Activated naive CD8-positive, alpha-beta T cell treated with anti-CD3 and anti-CD28 coated beads, Interleukin-2, amount 10 ng/mL, durations not matched to agents 7 days and 5 days (primary cell): ENCODE data around the gene GJD3. TPM values are rescaled to one million over a fixed set of nuclear protein-coding genes. Genes with fewer than 3 reads are reported as not detected.

Source experiments
- ATAC-seq: fragments of 150-1000 bp; cut with Tn5 transposase; one replicate; pipeline ENCODE4 v1.10.0; 2021; ENCODE audit warnings: low read depth, moderate library complexity
- POLR2A ChIA-PET: fragments of 350-600 bp; sonication (Branson Sonifier 250); formaldehyde crosslinking; loops from one replicate; lab custom pipeline; 2021; ENCODE audit warnings: antibody characterized with exemption; lab: Charles Lee
- DNase-seq: peaks from one replicate; pipeline ENCODE4 v3.0.0; 2021
- H3K27ac Mint-ChIP-seq: one replicate; pipeline ENCODE4 v1.8.0; 2022; ENCODE audit warnings: mild to moderate bottlenecking, mixed read lengths
- H3K27me3 Mint-ChIP-seq: one replicate; pipeline ENCODE4 v1.8.0; 2022; ENCODE audit warnings: mild to moderate bottlenecking, moderate library complexity, mixed read lengths
- H3K36me3 Mint-ChIP-seq: one replicate; pipeline ENCODE4 v1.8.0; 2021; ENCODE audit warnings: mild to moderate bottlenecking, mixed read lengths
- H3K4me1 Mint-ChIP-seq: one replicate; pipeline ENCODE4 v1.8.0; 2021; ENCODE audit warnings: mixed read lengths
- H3K4me3 Mint-ChIP-seq: one replicate; pipeline ENCODE4 v1.8.0; 2022; ENCODE audit warnings: mild to moderate bottlenecking, moderate library complexity, mixed read lengths
- H3K9me3 Mint-ChIP-seq: one replicate; pipeline ENCODE4 v1.8.0; 2021; ENCODE audit warnings: mixed read lengths
- total RNA-seq, 2 experiments: library from RNA; stranded (reverse); gene quantifications; one replicate each; pipeline ENCODE4 v1.2.3, GENCODE V29; 2021

The GJD3 gene
- total RNA-seq, 2 experiments from 2014 or later = 0.48 TPM; not detected in 1

GRCh38 chr17:40327244-40327729 is 37.2 kb downstream of the GJD3 start:
- Mint-ChIP-seq H3K9me3 (no peaks in the 10 kb centered on the region), H3K4me3 (peak overlapping the region; percentile 88), H3K4me1 (peaks cover 80% of the 10 kb centered on the region), H3K27ac (peak overlapping the region; percentile 98), H3K27me3 (no peaks in the 10 kb centered on the region), H3K36me3 (peaks cover 20% of the 10 kb centered on the region)
- DNase-seq = no peak
- peak; percentile 5 for ATAC-seq
- POLR2A ChIA-PET = interaction anchor here (0.6 to 14.9 kb wide), 9 partner anchors 9 to 1361 kb away, joined by 3 to 170 read pairs (median 5); partner anchors contain the start of gene RARA

DNA sequence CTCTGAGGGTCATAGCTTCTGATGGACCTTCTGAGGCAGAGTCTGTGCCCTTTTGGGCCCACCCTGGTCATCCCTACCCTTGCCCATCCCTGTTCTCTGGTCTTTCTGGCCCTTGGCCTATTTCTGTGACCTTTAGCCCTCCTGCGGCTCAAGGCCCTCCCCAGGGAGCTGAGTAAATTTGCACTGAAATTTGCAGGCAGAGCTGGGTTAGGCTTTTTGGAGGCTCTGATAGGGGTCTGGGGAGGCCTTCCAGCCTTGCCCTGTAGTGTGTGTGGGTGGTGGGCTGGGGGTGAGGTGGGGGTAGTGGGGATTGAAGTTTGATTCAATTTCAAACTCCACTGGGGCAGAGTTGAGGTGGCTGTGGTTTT is 37.7 kb downstream of the GJD3 start:
- no peaks in the 10 kb centered on the region for H3K27me3 Mint-ChIP-seq
- H3K4me3 Mint-ChIP-seq = peak overlapping the region; percentile 88
- H3K27ac Mint-ChIP-seq = peak overlapping the region; percentile 98
- ATAC-seq (no peak), DNase-seq (no peak)
- no peaks in the 10 kb centered on the region for H3K9me3 Mint-ChIP-seq
- POLR2A ChIA-PET = interaction anchor here (0.6 to 14.9 kb wide), 7 partner anchors 8 to 1361 kb away, joined by 3 to 170 read pairs (median 7); partner anchors contain the start of gene RARA
- H3K36me3 Mint-ChIP-seq = peaks cover 19% of the 10 kb centered on the region
- H3K4me1 Mint-ChIP-seq = peaks cover 80% of the 10 kb centered on the region

- peak overlapping the region; percentile 98 for H3K27ac Mint-ChIP-seq
- no peaks in the 10 kb centered on the region for H3K27me3 Mint-ChIP-seq
- H3K9me3 Mint-ChIP-seq = no peaks in the 10 kb centered on the region
- peaks cover 76% of the 10 kb centered on the region for H3K4me1 Mint-ChIP-seq
- ATAC-seq (no peak), DNase-seq (no peak)
- H3K36me3 Mint-ChIP-seq = peaks cover 15% of the 10 kb centered on the region
- H3K4me3 Mint-ChIP-seq = peak overlapping the region; percentile 88
- POLR2A ChIA-PET = interaction anchor here (1.2 to 14.9 kb wide), 7 partner anchors 8 to 1362 kb away, joined by 3 to 170 read pairs (median 7); partner anchors contain the start of gene RARA
These were observed 38.3 kb downstream of the GJD3 start for GRCh38 chr17:40326014-40326831.

DNA sequence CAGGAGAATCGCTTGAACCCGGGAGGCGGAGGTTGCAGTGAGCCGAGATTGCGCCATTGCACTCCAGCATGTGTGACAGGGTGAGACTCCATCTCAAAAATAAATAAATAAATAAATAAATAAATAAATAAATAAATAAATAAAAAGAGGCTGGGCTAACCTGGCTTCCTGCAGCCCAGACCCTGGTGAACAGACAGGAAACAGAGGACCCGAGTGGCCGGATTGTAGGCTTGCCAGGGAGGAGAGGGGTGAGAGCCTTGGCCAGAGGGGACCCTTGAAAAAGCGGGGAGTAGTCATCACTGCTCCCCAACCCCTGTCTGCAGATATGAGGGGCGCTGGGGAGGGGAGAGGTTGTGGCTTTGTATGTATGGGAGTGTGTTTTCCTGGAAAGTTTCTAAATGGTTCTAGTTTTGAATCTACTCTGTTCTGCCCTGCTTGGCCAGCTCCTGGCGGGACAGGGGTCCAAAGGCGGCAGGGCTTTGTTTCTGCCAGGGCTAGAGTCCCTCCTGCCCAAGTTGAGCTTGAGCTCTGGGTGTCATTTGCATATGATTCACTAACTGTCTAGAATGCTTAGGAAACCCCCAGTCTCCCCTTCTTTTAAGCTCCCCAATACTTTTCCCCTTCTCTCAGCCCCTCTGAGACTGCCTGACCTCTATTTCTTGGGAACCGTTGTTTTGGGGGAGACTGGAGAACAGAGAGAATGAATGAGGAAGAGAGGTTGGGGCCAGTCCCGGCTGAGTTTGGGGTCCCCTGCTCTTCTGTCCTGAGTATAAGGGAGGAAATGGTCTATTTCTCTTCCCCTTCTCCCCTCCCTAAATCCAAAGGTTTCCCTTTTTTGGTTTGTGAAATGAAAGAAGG is 39.2 kb downstream of the GJD3 start:
- Mint-ChIP-seq H3K27me3 (no peaks in the 10 kb centered on the region), H3K4me3 (peak overlapping the region; percentile 88), H3K36me3 (peaks cover 13% of the 10 kb centered on the region), H3K27ac (peak overlapping the region; percentile 98), H3K4me1 (peaks cover 78% of the 10 kb centered on the region), H3K9me3 (no peaks in the 10 kb centered on the region)
- no peak for DNase-seq
- POLR2A ChIA-PET = interaction anchor here (1.2 to 14.9 kb wide), 4 partner anchors 11 to 278 kb away, joined by 5 to 170 read pairs (median 9); partner anchors contain the start of gene RARA
- no peak for ATAC-seq

- Mint-ChIP-seq H3K4me3 (peak overlapping the region; percentile 99), H3K9me3 (no peaks in the 10 kb centered on the region), H3K27ac (peak overlapping the region; percentile 98), H3K36me3 (peaks cover 15% of the 10 kb centered on the region), H3K27me3 (no peaks in the 10 kb centered on the region), H3K4me1 (peaks cover 72% of the 10 kb centered on the region)
- DNase-seq (no peak), ATAC-seq (peak; percentile 16)
- POLR2A ChIA-PET = interaction anchor here (0.6 to 14.9 kb wide), 19 partner anchors 8 to 1365 kb away, joined by 3 to 170 read pairs (median 5); partner anchors contain the start of genes CCR7, RARA, TOP2A and WIPF2
These were observed 40.9 kb downstream of the GJD3 start for GRCh38 chr17:40323391-40324381.

DNA sequence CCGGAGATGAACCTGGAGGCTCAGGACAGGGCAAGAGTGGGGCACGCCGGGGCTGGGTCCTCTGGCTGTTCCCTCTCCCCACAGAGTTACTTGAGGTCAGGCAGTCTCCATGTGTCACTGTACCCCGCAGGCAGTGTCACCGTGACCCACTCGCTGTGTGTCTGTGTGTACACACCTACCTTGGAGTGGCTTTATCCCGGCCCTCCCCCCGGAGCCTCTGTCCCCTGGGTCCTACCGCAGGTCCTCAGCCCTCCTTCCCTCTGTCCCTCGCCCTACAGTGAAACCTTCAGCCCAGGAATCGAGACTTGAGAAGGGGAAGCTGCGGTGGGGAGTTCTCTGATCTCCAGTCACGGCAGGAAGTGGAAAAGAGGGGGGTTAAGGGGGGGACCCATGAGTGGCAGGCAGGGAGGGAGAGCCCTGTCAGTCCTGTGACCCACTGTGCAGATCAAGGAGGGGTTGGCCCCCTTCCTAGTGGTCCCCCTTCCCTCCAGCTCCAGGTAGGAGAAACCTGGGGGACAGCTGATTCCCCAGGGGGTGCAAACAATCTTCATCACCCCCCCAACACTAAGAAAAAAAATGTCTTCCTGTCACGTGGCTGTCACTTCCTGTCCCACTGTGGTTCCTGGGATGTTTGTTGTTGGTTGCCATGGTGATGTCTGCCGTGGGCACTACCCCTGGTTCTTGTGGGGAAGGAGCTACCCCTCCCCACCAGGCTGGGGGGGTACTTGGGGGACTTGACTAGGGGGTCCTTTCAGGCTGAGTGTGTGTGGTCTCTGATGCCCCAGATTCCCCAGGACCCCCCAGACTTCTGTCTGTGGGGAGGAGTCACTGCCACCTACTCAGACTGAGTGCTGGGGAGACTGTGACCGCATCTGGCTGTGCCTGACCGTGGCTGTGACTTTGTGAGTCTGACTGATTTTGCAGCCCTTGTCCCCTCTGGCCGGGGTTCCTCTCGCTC is 41.9 kb downstream of the GJD3 start:
- Mint-ChIP-seq H3K27ac (peak overlapping the region; percentile 98), H3K4me1 (peaks cover 68% of the 10 kb centered on the region), H3K36me3 (peaks cover 13% of the 10 kb centered on the region), H3K9me3 (no peaks in the 10 kb centered on the region), H3K4me3 (peak overlapping the region; percentile 99), H3K27me3 (no peaks in the 10 kb centered on the region)
- POLR2A ChIA-PET = interaction anchor here (0.6 to 14.9 kb wide), 19 partner anchors 9 to 293 kb away, joined by 3 to 170 read pairs (median 4); partner anchors contain the start of genes CCR7, RARA, TOP2A and WIPF2
- peak; percentile 38 for ATAC-seq
- DNase-seq = peak; percentile 86

DNA sequence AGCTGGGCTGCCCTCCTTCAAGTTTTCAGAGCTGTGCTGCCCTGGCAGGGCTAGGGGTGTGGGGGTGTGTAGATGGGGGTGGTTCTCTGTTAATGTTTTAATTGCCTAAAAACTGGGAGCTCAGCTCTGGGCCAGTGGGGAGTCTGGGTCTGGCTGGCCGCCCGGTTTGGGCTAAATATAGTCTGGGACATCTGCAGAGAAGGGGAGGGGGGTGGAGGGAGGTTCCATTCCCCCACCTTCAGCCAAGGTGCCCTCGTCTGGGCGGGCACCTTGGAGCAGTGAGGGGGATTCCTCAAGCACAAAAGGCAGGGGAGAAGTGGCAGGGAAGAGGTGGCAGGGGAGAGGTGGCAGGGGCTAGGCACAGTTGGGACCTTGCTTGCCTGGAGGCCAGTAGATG is 42.6 kb downstream of the GJD3 start:
- no peak for DNase-seq
- H3K27ac Mint-ChIP-seq = peak overlapping the region; percentile 98
- ATAC-seq = no peak
- no peaks in the 10 kb centered on the region for H3K9me3 Mint-ChIP-seq
- H3K4me1 Mint-ChIP-seq = peaks cover 68% of the 10 kb centered on the region
- peak overlapping the region; percentile 99 for H3K4me3 Mint-ChIP-seq
- POLR2A ChIA-PET = interaction anchor here (1.0 to 14.9 kb wide), 7 partner anchors 9 to 33 kb away, joined by 3 to 170 read pairs (median 17); partner anchors contain the start of gene RARA
- no peaks in the 10 kb centered on the region for H3K27me3 Mint-ChIP-seq
- peaks cover 13% of the 10 kb centered on the region for H3K36me3 Mint-ChIP-seq

DNA sequence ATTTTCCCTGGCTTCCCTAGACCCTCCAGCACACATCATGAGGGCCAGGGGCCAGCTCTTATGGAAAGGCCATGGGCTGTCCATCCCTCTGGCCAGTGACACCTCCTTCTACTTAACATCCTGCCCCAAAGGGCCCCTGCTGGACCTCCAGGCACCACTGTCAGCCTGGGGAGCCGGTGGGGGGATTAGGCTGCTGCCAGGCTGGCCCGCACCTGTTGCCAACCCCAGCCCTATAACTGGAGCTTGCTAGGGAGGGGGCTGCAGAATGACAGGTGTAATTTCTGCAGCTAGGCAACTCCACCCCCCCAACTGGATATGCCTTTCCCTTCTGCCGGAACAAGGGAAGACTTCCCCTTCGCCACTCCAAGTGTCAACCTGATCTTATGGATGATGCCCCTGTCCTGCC is 43.0 kb downstream of the GJD3 start:
- Mint-ChIP-seq H3K4me1 (peaks cover 65% of the 10 kb centered on the region), H3K4me3 (peak overlapping the region; percentile 99), H3K36me3 (peaks cover 13% of the 10 kb centered on the region), H3K27ac (peak overlapping the region; percentile 98), H3K9me3 (no peaks in the 10 kb centered on the region), H3K27me3 (no peaks in the 10 kb centered on the region)
- ATAC-seq (no peak), DNase-seq (no peak)
- POLR2A ChIA-PET = interaction anchor here (1.0 to 14.9 kb wide), 7 partner anchors 10 to 33 kb away, joined by 3 to 170 read pairs (median 17); partner anchors contain the start of gene RARA

GRCh38 chr17:40320756-40321523 is 43.6 kb downstream of the GJD3 start:
- POLR2A ChIA-PET = interaction anchor here (1.0 to 14.9 kb wide), 9 partner anchors 10 to 34 kb away, joined by 3 to 170 read pairs (median 13); partner anchors contain the start of gene RARA
- peak overlapping the region; percentile 99 for H3K4me3 Mint-ChIP-seq
- peaks cover 65% of the 10 kb centered on the region for H3K4me1 Mint-ChIP-seq
- H3K27me3 Mint-ChIP-seq = no peaks in the 10 kb centered on the region
- peak; percentile 41 for DNase-seq
- peaks cover 13% of the 10 kb centered on the region for H3K36me3 Mint-ChIP-seq
- peak overlapping the region; percentile 98 for H3K27ac Mint-ChIP-seq
- ATAC-seq = no peak
- no peaks in the 10 kb centered on the region for H3K9me3 Mint-ChIP-seq
